Ascending aorta (tissue), 2 donors: Measurements from ENCODE around the gene PPP2R2D. TPM values are rescaled to one million over a fixed set of nuclear protein-coding genes. Genes with fewer than 3 reads are reported as not detected.

Experiments used
- DNase-seq, 2 donors: peaks; one replicate each; pipeline ENCODE4 v3.0.0-alpha.2; 2019; ENCODE audit warnings: low spot score in 2 of 2
- H3K27ac ChIP-seq, 2 donors: fragments of 200-600 bp; sonication (generic); one replicate each; pipeline ENCODE4 v1.5.1; 2016 to 2017; ENCODE audit warnings: mild to moderate bottlenecking in 1 of 2
- H3K27me3 ChIP-seq: fragments of 200-600 bp; sonication (generic); one replicate; pipeline ENCODE4 v1.5.1; 2017
- H3K36me3 ChIP-seq, 2 donors: fragments of 200-600 bp; sonication (generic); one replicate each; pipeline ENCODE4 v1.5.1; 2016
- H3K4me1 ChIP-seq, 2 donors: fragments of 200-600 bp; sonication (generic); one replicate each; pipeline ENCODE4 v1.5.1; 2016 to 2017; ENCODE audit warnings: mild to moderate bottlenecking in 1 of 2
- H3K4me3 ChIP-seq, 2 donors: fragments of 200-600 bp; sonication (generic); one replicate each; pipeline ENCODE4 v1.5.1; 2016 to 2017; ENCODE audit warnings: mild to moderate bottlenecking in 1 of 2
- H3K9me3 ChIP-seq, 2 donors: fragments of 200-600 bp; sonication (generic); one replicate each; pipeline ENCODE4 v1.5.1; 2016
- CTCF ChIP-seq, 3 experiments: fragments of 200-600 bp in 2 of 3; fragments of 450-650 bp in 1 of 3; sonication (generic) in 2 of 3; IDR thresholded peaks; one replicate each; pipeline ENCODE4 v1.5.1; 2016 to 2019; ENCODE audit warnings: antibody characterized with exemption in 3 of 3, mild to moderate bottlenecking in 1 of 3, moderate library complexity in 1 of 3
- intact Hi-C: fragments of 100-400 bp; cut with DNase I; formaldehyde crosslinking; loops from one replicate; pipeline ENCODE4 v1.15.1; 2023
- total RNA-seq: library from RNA; depleted of rRNA; stranded (reverse); fragments of >200 nt; gene quantifications from one replicate; pipeline ENCODE4 v1.1.0, GENCODE V29; 2016

Gene PPP2R2D
- total RNA-seq, result 11.8 TPM

GRCh38 chr10:131900350-131901152 lies at the start of gene PPP2R2D:
PPP2R2D (plus strand) TSS chr10:131901008; CDS start chr10:131901149, 141 bp downstream.
- peak; percentile 66 to 95 for DNase-seq
- Histone ChIP-seq H3K4me3 (peak within 1 kb of the TSS; percentile 85 to 98), H3K4me1 (peaks cover 0 to 18% of the 10 kb centered on the region in 2 donors), H3K36me3 (no peaks in the 10 kb centered on the region), H3K27ac (peak within 1 kb of the TSS; percentile 84 to 95), H3K27me3 (no peaks in the 10 kb centered on the region), H3K9me3 (no peaks in the 10 kb centered on the region)
- intact Hi-C loops, result loop anchor here (1.0 to 5.0 kb wide), 6 partner anchors 46 to 1790 kb away; partner anchors contain the start of genes C10orf143, LRRC27, PAOX and PWWP2B
- no peak for TF ChIP-seq CTCF (IDR thresholded peaks at IDR 0.05)

DNA sequence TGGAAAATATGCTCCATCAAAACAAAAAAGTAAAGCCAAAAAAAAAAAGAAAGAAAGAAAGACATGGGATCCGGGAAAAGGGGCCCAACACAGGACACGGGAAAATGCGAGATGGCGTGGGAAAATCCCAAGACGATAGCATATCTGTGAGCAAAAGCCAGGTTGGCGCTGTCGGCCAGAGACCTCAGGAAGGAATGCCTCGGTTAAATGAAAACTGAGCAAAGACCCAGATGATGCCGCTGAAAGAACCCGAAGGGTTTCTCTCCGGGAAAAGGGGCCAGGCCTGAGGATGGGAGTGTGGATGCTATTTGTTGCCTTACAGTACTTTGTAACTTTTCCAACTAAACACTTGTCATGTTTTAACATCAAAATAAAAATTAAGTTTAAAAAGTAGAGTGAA lies 49.5 kb upstream of the PPP2R2D start:
- Histone ChIP-seq H3K9me3 (no peaks in the 10 kb centered on the region), H3K4me3 (no peak overlapping the region), H3K27me3 (no peaks in the 10 kb centered on the region), H3K4me1 (no peaks in the 10 kb centered on the region), H3K36me3 (no peaks in the 10 kb centered on the region), H3K27ac (no peak overlapping the region)
- no peak for TF ChIP-seq CTCF (IDR thresholded peaks at IDR 0.05)
- intact Hi-C loops, result no loop called here
- peak in 1 of 2 donors; percentile 21 for DNase-seq

GRCh38 chr10:131852176-131852822 lies 48.5 kb upstream of the PPP2R2D start:
- no peak overlapping the region for H3K27ac ChIP-seq
- peak in 1 of 2 donors; percentile 35 for DNase-seq
- H3K9me3 ChIP-seq, result no peaks in the 10 kb centered on the region
- no peak for TF ChIP-seq CTCF (IDR thresholded peaks at IDR 0.05)
- H3K4me1 ChIP-seq, result no peaks in the 10 kb centered on the region
- H3K27me3 ChIP-seq, result no peaks in the 10 kb centered on the region
- H3K4me3 ChIP-seq, result no peak overlapping the region
- intact Hi-C loops, result no loop called here
- no peaks in the 10 kb centered on the region for H3K36me3 ChIP-seq

DNA sequence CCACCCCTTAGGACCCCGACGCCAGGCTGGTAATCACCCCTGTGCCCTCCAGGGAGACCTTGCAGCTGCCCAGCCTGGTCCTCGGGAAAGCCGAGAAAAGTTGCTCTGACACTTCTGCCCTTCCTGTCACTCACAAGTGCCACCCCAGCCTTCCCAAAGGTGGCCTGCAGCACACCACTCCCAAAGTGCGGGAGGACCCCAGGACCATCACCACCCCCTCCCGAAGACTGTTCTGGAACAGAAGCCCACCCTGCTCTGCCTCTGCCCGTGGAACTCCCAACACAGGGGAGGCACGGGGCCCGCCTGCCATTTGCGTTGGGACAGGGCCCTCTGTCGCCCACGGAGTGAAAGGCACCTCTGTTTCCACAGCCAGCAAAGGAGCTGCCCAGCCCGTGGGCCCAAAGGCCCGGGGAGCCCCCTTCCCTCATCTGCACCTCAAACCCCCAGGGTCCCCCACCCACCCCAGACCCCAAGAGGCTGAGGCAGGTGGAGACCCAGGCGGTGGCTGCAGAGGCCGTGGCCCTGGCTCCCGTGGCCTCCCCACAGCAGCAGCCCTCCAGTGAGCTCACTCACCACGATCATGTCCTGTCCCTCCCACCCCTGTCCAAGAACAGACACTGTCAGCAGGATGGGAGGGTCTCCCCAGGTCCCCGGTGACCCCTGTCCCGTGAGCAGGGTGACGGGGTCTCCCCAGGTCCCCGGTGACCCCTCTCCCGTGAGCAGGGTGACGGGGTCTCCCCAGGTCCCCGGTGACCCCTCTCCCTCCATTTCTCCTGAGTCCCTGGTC lies 47.8 kb upstream of the PPP2R2D start:
- no peak for TF ChIP-seq CTCF (IDR thresholded peaks at IDR 0.05)
- Histone ChIP-seq H3K27me3 (no peaks in the 10 kb centered on the region), H3K27ac (no peak overlapping the region), H3K4me1 (no peaks in the 10 kb centered on the region), H3K9me3 (no peaks in the 10 kb centered on the region), H3K4me3 (no peak overlapping the region), H3K36me3 (no peaks in the 10 kb centered on the region)
- DNase-seq, result peak in 1 of 2 donors; percentile 54
- intact Hi-C loops, result no loop called here

- DNase-seq, result no peak
- Histone ChIP-seq H3K36me3 (no peaks in the 10 kb centered on the region), H3K4me3 (no peak overlapping the region), H3K27me3 (no peaks in the 10 kb centered on the region), H3K4me1 (no peaks in the 10 kb centered on the region), H3K9me3 (no peaks in the 10 kb centered on the region), H3K27ac (no peak overlapping the region)
- TF ChIP-seq CTCF (IDR thresholded peaks at IDR 0.05), result no peak
- intact Hi-C loops, result no loop called here
Measured at GRCh38 chr10:131853610-131853964, 47.2 kb upstream of the PPP2R2D start.
